Upper lobe of right lung (tissue), 1 donor: Measurements from ENCODE around the gene CLDN18. TPM values are rescaled to one million over a fixed set of nuclear protein-coding genes. Genes with fewer than 3 reads are reported as not detected.

ENCODE experiments used
- ATAC-seq: fragments of 200-7000 bp; cut with Tn5 transposase; one replicate; pipeline ENCODE4 v1.9.1; 2020; ENCODE audit warnings: mild to moderate bottlenecking, moderate library complexity
- DNase-seq: peaks from one replicate; pipeline ENCODE4 v3.0.0-alpha.2; 2020
- H3K27ac ChIP-seq: fragments of 200-600 bp; one replicate; pipeline ENCODE4 v1.8.0; 2022
- H3K27me3 ChIP-seq: fragments of 200-600 bp; one replicate; pipeline ENCODE4 v1.8.0; 2022; ENCODE audit warnings: mild to moderate bottlenecking
- H3K36me3 ChIP-seq: fragments of 200-600 bp; one replicate; pipeline ENCODE4 v1.8.0; 2022
- H3K4me1 ChIP-seq: fragments of 200-600 bp; one replicate; pipeline ENCODE4 v1.8.0; 2022
- H3K4me3 ChIP-seq: fragments of 200-600 bp; one replicate; pipeline ENCODE4 v1.8.0; 2022; ENCODE audit warnings: mild to moderate bottlenecking
- H3K9me3 ChIP-seq: fragments of 200-600 bp; one replicate; pipeline ENCODE4 v1.8.0; 2022
- CTCF ChIP-seq: fragments of 200-600 bp; IDR thresholded peaks from one replicate; pipeline ENCODE4 v1.8.0; 2022; ENCODE audit warnings: antibody characterized with exemption
- intact Hi-C: fragments of 100-400 bp; cut with DNase I; formaldehyde crosslinking; loops from one replicate; pipeline ENCODE4 v1.11.0; 2022
- total RNA-seq: library from RNA; stranded (reverse); fragmentation: NEBNext Ultra II Directional; extraction: Animal tissue kit (Norgen Biotek cat#: 25700); gene quantifications from one replicate; pipeline ENCODE4 v1.2.1, GENCODE V29; 2021
- donor health status: DM: no; HTN: yes; CAD: no; lungs with severe emphysema.

The CLDN18 gene
- total RNA-seq, 1 donor from 2014 or later: 197 TPM

GRCh38 chr3:137998121-137999042 is 11.6 kb upstream of the CLDN18 start:
- DNase-seq (no peak), ATAC-seq (no peak)
- TF ChIP-seq CTCF: no peak
- H3K4me1 ChIP-seq: no peaks in the 10 kb centered on the region
- no peaks in the 10 kb centered on the region for H3K27me3 ChIP-seq
- no peak overlapping the region for H3K27ac ChIP-seq
- no peaks in the 10 kb centered on the region for H3K36me3 ChIP-seq
- no peak overlapping the region for H3K4me3 ChIP-seq
- intact Hi-C loops: no loop called here
- H3K9me3 ChIP-seq: no peaks in the 10 kb centered on the region

- Histone ChIP-seq H3K9me3 (no peaks in the 10 kb centered on the region), H3K27ac (no peak overlapping the region), H3K27me3 (no peaks in the 10 kb centered on the region), H3K36me3 (no peaks in the 10 kb centered on the region), H3K4me3 (no peak overlapping the region), H3K4me1 (no peaks in the 10 kb centered on the region)
- no peak for DNase-seq
- no peak for ATAC-seq
- intact Hi-C loops: no loop called here
- TF ChIP-seq CTCF: no peak
These were observed 6.9 kb upstream of the CLDN18 start for GRCh38 chr3:138003069-138003468.

- no peak for TF ChIP-seq CTCF
- H3K9me3 ChIP-seq: no peaks in the 10 kb centered on the region
- intact Hi-C loops: no loop called here
- H3K4me3 ChIP-seq: no peak overlapping the region
- no peak overlapping the region for H3K27ac ChIP-seq
- no peaks in the 10 kb centered on the region for H3K36me3 ChIP-seq
- DNase-seq: no peak
- H3K4me1 ChIP-seq: no peaks in the 10 kb centered on the region
- no peaks in the 10 kb centered on the region for H3K27me3 ChIP-seq
- ATAC-seq: no peak
These were observed 4.3 kb upstream of the CLDN18 start for GRCh38 chr3:138005627-138006026.

- Histone ChIP-seq H3K9me3 (no peaks in the 10 kb centered on the region), H3K36me3 (no peaks in the 10 kb centered on the region), H3K27ac (no peak overlapping the region), H3K4me1 (no peaks in the 10 kb centered on the region), H3K27me3 (no peaks in the 10 kb centered on the region), H3K4me3 (no peak overlapping the region)
- no peak for ATAC-seq
- intact Hi-C loops: no loop called here
- no peak for DNase-seq
- TF ChIP-seq CTCF: no peak
These were observed 2.1 kb upstream of the CLDN18 start for GRCh38 chr3:138007898-138008297.

GRCh38 chr3:138010273-138010590 is 267 bp downstream of the CLDN18 start:
- H3K27me3 ChIP-seq: no peaks in the 10 kb centered on the region
- H3K36me3 ChIP-seq: no peaks in the 10 kb centered on the region
- no peak for TF ChIP-seq CTCF
- DNase-seq: no peak
- peak; percentile 69 for ATAC-seq
- H3K4me3 ChIP-seq: peak overlapping the region; percentile 29
- no peaks in the 10 kb centered on the region for H3K4me1 ChIP-seq
- no peaks in the 10 kb centered on the region for H3K9me3 ChIP-seq
- intact Hi-C loops: no loop called here
- peak overlapping the region; percentile 67 for H3K27ac ChIP-seq
